HT1080 (cell line): ENCODE measurements around the gene ITPR3. TPM values are rescaled to one million over a fixed set of nuclear protein-coding genes. Genes with fewer than 3 reads are reported as not detected.

Experiments
- DNase-seq: peaks from one replicate; pipeline ENCODE4 v3.0.0-alpha.2; 2015; ENCODE audit warnings: low read depth
- total RNA-seq: library from RNA; depleted of rRNA; stranded (reverse); fragments of >200 nt; shearing (Covaris generic); gene quantifications from 2 replicates; pipeline ENCODE4 v1.2.3, GENCODE V29; 2014

The ITPR3 gene
- total RNA-seq, 1 experiment from 2014 or later = 38.3 TPM

DNA sequence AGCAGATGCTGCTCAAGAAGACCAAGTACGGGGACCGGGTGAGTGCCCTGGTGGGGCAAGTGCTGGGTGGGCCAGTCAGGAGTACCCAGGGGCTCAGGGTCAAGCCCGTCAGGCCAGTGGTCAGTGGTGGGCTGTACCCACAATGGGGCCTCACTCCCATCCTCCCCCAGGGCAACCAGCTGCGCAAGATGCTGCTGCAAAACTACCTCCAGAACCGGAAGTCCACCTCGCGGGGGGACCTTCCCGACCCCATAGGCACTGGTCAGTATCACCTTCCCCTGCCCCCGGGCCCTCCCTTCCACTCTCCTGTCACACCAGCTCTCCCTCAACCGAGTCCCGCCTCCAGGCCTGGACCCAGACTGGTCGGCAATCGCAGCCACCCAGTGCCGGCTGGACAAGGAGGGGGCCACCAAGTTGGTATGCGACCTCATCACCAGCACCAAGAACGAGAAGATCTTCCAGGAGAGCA lies 63.3 kb downstream of the ITPR3 start:
- DNase-seq = no peak

DNA sequence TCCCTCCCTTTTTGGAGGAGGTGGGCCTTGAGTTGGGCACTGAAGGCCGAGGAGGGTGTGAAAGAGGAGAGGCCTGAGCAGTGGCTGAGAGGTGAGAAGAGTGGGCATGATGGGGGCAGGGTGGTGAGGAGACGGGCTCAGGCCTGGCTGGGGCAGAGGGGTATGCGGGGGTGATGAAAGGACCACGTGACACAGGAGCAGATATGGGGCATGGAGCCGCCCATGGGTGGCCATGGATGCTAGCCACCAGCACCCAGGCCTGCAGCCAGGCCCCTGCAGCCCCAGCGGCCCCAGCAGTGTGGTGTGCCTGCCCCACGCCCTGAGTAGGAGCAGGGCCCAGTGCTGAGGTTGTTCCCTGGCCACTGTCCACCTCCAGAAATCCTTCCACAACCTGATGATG lies 63.9 kb downstream of the ITPR3 start:
- no peak for DNase-seq

DNA sequence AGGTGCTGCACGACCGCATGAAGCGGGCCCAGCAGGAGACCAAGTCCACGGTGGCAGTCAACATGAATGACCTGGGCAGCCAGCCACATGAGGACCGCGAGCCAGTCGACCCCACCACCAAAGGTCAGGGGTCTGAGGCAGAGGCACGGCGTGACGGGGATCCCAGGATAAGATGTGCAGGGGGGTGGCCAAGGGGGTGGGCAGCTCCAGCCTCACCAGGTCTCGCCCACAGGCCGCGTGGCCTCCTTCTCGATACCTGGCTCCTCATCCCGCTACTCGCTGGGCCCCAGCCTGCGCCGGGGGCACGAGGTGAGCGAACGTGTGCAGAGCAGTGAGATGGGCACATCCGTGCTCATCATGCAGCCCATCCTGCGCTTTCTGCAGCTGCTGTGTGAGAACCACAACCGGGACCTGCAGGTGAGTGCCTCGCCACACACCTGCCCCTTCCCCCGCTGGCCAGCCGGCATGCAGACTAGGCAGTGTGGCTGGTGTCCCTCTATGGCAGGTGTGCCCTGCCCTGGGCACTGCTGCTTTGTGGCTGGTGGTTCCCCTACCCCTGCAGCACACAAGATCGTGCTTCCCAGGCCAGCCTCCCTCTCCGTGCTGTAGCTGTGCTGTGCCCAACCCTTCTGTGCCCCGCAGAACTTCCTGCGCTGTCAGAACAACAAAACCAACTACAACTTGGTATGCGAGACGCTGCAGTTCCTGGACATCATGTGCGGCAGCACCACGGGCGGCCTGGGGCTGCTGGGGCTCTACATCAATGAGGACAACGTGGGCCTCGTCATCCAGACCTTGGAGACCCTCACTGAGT lies 64.5 kb downstream of the ITPR3 start:
- DNase-seq = no peak

DNA sequence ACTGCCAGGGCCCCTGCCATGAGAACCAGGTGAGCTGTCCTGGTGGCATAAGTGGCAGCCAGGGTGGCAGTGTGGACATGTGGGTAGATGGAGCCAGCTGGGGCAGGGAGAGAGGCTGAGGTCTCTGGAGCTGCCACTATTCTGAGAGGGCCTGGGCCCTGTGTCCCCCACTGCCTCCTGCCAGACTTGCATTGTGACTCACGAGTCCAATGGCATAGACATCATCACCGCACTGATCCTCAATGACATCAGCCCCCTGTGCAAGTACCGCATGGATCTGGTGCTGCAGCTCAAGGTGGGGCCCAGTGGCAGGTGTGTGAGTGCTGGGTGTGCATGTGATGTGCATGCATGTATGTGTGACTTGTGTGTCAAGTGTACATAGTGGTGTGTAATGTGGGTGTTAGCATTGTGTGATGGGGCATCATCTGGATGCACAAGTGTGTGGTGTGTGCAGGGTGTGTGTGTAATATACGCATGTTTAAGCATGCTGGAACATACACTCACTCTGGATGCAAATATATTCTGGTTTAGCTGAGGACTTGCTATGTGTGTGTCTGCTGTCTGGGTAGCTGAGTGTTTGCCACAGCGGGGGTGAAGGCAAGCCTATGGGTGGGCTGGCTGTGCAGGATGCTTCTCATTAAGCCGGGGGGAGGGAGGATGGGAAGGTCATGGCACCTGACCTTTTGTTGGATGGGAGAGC lies 65.3 kb downstream of the ITPR3 start:
- DNase-seq = no peak

DNA sequence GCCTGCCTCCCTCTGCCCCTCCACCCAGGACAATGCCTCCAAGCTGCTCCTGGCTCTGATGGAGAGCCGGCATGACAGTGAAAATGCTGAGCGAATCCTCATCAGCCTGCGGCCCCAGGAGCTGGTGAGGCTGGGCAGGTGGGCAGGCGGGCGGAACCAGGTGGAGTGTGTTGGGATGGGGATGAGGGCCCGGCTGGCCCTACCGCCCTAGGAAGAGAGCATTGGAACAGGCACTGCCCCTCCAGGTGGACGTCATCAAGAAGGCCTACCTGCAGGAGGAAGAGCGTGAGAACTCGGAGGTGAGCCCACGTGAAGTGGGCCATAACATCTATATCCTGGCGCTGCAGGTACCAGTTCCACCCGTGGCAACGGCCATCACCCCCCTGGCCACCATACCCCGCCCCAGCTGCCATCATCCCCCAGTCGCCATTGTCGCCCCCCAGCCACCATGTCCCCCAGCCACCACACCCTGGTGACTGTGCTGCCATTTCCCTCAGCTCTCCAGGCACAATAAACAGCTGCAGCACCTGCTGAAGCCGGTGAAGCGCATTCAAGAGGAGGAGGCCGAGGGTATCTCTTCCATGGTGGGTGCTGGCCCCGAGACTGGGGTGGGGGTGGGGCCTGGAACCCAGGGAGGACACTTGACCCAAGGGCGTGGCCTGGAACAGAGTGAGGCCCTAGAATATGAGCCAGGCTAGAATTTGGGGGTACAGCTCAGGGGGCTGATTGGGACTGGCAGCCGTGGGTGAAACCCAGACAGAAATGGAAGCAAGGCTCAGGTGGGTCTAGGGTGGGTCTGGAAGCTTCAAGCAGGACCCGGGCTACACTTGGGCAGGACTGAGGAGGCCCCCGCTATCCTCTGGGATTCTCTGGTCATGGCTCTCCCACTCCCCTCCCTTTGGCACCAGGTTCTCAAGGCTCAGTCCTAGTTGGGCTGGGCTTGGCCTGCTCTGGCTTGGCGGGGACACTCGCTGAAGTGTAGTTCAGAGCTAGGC lies 66.2 kb downstream of the ITPR3 start:
- no peak for DNase-seq

DNA sequence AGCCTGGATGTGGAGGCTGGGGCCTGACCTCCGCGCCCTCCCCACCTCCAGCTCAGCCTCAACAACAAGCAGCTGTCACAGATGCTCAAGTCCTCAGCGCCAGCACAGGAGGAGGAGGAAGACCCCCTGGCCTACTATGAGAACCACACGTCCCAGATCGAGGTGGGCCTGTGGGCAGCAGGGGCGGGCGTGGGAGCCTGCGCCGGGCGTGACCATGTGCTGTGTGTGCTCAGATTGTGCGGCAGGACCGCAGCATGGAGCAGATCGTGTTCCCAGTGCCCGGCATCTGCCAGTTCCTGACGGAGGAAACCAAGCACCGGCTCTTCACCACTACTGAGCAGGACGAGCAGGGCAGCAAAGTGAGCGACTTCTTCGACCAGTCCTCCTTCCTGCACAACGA lies 66.9 kb downstream of the ITPR3 start:
- DNase-seq = no peak

DNA sequence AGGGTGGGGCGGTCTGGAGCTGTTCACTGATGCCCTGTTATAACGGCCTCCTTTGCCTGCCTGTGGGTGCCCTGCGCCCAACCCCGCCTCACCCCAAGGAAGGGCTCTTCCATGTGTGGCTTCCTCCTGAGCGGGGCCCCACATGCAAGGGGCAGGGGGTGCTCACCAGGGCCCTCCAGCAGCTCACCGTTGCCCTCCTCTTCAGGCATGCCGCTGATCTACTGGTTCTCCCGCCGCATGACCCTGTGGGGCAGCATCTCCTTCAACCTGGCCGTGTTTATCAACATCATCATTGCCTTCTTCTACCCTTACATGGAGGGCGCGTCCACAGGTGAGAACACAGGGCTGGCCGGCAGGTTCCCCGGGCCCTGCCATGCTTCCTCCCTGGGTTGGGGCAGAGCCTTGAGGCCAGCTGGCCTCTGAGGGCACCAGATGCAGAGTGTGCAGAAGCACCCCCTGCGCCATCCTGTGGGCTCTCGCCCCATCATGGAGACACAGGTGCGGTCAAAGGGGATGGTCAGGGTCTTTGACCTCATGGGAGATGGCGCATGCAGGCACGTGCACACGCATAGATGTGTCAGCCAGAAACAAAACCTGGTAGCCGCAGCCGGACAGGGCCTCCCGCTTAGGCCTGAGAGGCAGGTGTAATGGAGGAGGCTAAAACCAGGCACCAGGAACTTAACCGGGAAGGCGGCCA lies 67.5 kb downstream of the ITPR3 start:
- no peak for DNase-seq

DNA sequence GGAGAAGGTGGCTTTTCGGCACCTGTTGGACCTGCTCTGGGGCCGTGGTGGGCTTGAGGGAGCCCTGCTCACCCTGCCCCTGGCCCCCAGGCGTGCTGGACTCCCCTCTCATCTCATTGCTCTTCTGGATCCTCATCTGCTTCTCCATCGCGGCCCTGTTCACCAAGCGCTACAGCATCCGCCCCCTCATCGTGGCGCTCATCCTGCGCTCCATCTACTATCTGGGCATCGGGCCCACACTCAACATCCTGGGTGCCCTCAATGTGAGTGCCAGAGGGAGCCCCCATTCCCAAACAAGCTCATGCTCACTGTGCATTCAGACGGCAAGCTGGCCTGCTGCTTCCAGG lies 68.0 kb downstream of the ITPR3 start:
- no peak for DNase-seq

DNA sequence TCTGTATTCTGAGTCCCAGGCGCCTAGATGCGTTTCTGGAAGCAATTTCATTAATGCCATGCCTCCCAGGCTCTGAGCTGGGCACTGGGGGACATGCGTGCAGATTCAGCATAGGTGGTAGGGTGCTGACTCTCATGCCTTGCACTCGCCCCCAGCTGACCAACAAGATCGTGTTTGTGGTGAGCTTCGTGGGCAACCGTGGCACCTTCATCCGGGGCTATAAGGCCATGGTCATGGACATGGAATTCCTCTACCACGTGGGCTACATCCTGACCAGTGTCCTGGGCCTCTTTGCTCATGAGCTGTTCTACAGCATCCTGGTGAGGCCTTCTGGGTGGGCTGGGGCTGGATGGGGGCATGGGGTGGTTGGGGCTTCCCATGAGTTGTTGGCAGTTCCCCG lies 68.8 kb downstream of the ITPR3 start:
- no peak for DNase-seq

DNA sequence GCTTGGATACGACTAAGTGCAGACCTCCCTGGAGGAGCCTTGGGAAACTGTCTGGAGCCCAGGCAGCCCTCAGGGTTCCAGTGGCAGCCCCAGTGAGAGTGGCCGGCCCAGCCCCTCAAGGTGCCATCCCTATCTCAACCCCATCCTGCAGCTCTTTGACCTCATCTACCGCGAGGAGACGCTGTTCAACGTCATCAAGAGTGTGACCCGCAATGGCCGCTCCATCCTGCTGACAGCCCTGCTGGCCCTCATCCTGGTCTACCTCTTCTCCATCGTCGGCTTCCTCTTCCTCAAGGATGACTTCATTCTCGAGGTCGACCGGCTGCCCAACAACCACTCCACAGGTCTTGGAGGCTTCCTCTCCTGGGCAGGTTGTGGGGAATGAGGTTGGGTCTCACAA lies 69.6 kb downstream of the ITPR3 start:
- no peak for DNase-seq

DNA sequence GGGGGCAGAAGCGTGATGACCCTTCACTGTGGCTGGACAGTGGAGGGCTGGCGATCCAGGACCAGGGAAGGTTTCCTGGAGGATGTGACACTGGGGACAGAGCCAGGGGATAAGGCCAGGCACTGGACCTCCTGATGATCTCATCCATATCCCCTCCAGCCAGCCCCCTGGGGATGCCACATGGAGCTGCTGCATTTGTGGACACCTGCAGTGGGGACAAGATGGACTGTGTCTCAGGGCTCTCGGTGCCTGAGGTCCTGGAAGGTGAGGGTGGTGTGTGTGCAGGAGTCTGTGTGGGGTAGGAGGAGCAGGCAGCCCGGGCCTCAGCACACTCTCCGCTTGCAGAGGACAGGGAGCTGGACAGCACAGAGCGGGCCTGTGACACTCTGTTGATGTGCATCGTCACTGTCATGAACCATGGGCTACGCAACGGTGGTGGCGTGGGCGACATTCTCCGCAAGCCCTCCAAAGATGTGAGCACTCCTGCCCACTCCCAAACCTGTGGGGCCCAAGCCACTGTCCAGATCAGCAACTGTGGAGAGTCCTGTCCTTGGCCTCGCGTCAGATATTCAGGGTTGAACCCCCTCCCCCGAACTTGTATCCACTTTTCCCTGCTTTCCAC lies 70.4 kb downstream of the ITPR3 start:
- DNase-seq = no peak

DNA sequence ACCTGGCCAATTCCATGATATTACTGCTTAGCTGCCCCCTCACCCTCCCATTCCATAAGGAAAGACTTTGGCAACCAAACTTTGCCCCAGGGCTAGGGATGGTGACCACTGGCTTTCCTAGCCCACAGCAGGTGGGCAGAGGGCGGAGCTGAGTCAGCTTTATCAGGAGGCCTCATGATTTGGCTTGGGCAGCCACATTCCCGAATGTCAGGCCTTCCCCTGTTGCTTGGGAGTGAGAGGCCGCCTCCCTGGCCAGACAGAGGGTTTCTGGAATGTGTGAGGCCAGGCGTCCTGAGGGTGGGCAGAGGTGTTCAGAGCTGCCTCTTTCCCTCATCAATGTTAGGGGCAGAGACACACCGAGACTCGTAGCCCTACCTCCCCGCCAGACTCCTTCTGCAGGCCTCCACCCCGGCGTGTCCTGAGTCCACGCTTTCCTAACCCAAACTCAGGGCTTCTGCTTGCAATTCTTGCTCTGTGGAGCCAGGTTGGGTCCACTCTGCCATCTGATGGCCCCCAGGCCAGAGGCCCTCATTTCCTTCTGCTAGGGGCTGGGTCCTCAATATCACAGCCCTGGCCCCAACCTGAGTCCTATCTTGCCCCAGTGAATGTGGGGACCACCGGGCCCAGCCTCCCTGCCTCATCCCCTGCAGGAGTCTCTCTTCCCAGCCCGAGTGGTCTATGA lies 71.1 kb downstream of the ITPR3 start:
- DNase-seq = peak; percentile 18

DNA sequence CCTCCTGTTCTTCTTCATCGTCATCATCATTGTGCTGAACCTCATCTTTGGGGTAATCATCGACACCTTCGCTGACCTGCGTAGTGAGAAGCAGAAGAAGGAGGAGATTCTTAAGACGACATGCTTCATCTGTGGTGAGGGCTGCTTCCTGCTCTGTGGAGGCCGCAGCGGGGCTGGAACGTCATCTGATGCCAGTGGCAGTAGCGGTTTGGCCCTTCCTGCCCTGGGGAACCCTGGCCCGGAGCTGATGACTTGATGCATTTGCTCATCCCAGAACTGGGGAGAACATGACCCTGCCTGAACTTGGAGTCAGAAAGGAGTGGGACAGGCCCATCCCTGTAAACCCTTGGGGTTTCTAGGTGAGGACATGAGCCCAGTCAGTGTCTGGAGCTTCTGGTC lies 71.6 kb downstream of the ITPR3 start:
- DNase-seq = peak; percentile 64

DNA sequence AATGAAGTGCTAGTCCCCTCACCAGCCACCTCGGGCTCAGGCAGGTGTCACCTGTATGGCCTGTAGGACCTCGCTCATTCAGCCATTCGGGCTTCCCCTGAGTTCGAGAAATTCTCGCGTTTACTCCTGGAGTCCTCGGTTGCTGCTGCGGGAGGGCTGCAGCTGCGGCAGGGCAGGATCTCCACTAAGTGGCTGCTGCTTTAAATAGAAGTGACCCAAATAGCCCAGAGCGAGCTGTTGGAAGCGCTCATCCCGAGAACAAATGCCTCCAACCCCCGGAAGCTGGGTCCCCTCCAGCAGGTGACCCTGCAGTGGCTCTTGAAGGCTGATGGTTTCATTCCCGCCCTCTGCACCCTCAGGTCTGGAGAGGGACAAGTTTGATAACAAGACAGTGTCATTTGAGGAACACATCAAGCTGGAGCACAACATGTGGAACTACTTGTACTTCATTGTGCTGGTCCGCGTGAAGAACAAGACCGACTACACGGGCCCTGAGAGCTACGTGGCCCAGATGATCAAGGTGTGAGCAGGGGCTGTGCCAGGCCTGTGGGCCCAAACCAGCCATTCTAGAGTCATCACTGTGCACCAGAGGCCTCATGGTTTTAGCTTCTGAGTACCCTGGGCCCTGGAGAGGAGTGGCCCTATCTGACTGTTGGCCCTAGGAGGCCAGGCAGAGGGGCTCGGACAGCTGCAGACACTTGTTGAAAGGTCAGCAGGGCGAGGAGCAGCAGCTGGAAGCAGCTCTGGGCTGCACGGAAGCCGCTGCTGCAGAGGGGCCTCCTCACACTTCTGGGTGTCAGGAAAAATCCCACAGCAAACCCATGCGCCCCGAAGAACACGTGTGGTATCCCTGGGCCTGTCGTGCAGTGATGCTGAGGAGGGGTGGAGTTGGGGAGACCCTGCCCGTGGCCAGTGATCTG lies 72.3 kb downstream of the ITPR3 start:
- no peak for DNase-seq

DNA sequence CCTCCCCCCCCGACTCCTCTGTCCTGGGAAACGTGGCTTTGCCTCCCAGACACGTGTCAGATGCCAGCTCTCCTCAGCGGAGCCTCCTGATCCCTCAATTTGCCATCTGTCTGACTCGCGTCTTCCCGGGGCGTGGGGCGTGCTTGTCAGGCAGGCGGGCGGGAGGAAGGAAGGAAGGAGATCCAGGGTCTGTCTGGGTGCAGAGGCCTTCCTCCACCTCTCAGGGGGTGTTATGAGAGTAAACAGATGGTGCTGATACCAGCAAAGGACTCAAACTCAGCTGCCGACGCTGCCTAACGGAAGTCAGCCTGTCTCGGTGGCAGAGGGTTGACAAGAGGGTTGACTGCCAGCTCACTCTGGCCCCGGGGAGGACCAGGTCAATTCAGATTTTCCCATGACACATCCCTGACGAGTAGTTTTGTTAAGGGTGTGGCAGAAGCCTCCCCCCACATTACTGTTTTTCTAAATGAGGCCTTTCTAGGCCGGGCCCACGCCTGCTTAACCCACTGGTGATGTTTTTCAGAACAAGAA lies 73.3 kb downstream of the ITPR3 start:
- peak; percentile 82 for DNase-seq

DNA sequence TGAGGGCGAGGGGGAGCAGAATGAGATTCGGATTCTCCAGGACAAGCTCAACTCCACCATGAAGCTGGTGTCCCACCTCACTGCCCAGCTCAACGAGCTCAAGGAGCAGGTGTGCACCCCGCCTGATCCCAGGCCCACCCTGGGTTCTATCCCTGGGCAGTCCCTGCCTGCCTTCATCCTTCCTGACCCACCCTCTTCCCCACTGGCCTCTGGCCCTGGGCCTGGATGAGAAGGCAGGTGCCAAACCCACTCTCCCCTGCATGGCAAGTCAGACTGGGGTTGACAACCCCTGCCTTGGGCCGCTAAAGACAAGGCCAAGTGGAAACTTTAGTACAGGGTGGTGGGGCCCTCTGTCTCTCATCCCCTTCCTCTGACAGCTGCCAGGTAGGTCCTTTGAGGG lies 73.9 kb downstream of the ITPR3 start:
- DNase-seq = no peak

DNA sequence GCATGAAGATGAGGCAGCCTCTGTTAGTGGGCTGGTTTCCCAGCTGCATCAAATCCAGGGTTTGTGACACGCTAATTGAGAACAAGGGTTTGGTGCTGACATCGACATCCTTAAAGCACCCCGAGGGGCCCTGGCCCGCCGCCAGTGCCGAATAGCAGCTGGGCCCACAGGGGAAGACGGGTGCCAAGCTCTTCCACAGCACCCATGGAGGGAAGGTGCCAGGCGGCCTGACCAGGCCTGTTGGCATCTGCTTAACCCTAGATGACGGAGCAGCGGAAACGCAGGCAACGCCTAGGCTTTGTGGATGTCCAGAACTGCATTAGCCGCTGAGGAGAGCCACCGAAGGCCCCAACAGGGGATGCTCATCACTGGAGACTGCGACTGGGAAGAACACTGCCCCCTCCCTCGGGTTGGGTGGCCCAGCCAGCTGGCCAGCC lies 74.3 kb downstream of the ITPR3 start:
- no peak for DNase-seq

DNA sequence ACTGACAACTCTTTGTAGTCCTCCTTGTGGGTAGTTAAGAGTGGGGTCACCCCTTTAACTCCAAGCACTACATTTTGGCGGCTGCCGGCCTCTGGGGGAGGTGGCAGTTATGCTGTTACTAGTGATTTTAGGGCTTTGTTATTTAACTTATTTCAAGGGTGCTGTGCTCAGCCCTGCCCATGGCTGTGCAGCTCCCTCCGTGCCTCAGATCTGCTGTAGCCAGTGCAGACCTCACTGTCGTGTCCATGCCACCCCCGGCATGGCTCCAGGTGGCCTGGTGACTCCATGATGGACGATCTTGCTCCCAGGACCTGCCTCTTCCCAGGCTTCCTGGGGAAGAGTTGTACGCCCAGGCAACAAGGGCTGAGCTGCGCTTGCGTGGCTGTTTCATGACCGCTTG lies 75.0 kb downstream of the ITPR3 start:
- DNase-seq = no peak
